ENCODE results near the gene RARRES2. TPM values are rescaled to one million over a fixed set of nuclear protein-coding genes. Genes with fewer than 3 reads are reported as not detected.
A peak's percentile ranks its signal among the peaks of the same experiment; 100 is the strongest.

The RARRES2 gene
- total and polyA plus RNA-seq, 12 donors = 132 to 7,984 (median 3,315) TPM

DNA sequence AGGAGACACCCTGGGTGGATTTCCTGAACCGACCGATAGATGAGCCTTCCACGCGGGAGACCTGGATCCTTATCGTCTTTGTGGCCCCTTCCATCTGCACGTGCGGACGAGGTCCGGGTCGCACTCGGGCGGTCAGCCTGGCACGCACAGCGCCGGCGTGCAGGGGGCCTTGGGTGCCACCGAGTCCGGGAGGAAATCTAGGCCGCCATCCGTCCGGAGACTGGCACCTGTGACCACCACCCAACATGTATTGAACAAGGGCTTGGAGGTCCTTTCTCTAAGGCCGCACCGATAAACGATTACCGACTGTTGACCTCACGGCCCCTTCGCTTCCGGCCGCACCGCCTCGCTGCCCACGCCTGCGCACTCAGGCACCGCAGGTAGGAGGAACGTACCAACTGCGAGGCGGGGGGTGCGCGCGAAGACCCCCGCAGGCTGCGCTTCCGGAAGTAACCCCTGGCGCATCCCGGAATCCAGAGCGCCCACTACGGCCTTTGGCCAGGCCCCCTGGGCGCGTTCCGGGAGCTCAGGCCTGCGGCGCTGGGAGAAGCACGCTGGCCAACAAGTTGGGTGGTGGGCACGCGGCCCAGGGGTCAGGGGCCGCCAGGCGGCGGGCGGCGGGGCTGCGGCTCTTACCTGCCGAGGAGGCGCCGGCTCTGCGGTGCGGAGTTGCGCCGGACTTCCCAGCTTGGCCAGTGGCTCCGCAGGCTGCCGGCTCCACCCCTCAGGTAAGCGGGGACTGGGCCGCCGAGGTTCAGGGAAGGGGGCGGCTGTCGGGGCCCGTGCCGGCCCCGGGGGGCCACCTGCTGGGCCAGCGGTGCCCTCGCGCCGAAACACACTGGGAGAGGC, 18.4 kb downstream of the RARRES2 start, which contains the start of the genes ACTR3C and LRRC61:
Gene ACTR3C, minus strand, starts transcription at position 713 of the 849 bp plus-strand sequence. CDS start 28,249 bp downstream, outside the sequence.
Gene LRRC61, plus strand, starts transcription at position 523 of the 849 bp plus-strand sequence. CDS start 13,507 bp downstream, outside the sequence.
- Histone ChIP-seq H3K9me3 (replicated peaks in 1 of 3) (no peaks in the 10 kb centered on the region), H3K4me3 (peak within 1 kb of the TSS; percentile 16 to 88 (median 46)), H3K27me3 (no peaks in the 10 kb centered on the region), H3K27ac (peak within 1 kb of the TSS; percentile 78 to 97 (median 90)), H3K4me1 (replicated peaks in 1 of 2) (peaks cover 19 to 68% of the 10 kb centered on the region in 2 donors), H3K36me3 (replicated peaks in 1 of 2) (peaks cover 0 to 15% of the 10 kb centered on the region in 2 donors)
- peak in 1 of 2 donors; percentile 24 for TF ChIP-seq POLR2A (IDR thresholded peaks at IDR 0.05)
- TF ChIP-seq, protein P1, sequence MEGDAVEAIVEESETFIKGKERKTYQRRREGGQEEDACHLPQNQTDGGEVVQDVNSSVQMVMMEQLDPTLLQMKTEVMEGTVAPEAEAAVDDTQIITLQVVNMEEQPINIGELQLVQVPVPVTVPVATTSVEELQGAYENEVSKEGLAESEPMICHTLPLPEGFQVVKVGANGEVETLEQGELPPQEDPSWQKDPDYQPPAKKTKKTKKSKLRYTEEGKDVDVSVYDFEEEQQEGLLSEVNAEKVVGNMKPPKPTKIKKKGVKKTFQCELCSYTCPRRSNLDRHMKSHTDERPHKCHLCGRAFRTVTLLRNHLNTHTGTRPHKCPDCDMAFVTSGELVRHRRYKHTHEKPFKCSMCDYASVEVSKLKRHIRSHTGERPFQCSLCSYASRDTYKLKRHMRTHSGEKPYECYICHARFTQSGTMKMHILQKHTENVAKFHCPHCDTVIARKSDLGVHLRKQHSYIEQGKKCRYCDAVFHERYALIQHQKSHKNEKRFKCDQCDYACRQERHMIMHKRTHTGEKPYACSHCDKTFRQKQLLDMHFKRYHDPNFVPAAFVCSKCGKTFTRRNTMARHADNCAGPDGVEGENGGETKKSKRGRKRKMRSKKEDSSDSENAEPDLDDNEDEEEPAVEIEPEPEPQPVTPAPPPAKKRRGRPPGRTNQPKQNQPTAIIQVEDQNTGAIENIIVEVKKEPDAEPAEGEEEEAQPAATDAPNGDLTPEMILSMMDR (IDR thresholded peaks at IDR 0.05) = peak in 3 of 6 experiments; percentile 7 to 29 (median 17)
- intact Hi-C loops (cut with DNase I) = no loop called here
- peak; percentile 55 to 70 (median 64) for DNase-seq
- 7 to 60% (median 11%) methylated on average over 1 to 82 of the region's 82 CpGs for WGBS, 4 donors

GRCh38 chr7:150322114-150322832, 19.2 kb downstream of the RARRES2 start:
- Histone ChIP-seq H3K9me3 (replicated peaks in 1 of 3) (no peaks in the 10 kb centered on the region), H3K27me3 (no peaks in the 10 kb centered on the region), H3K36me3 (replicated peaks in 1 of 2) (peaks cover 0 to 12% of the 10 kb centered on the region in 2 donors), H3K4me1 (replicated peaks in 1 of 2) (peaks cover 19 to 65% of the 10 kb centered on the region in 2 donors), H3K4me3 (peak overlapping the region in 2 of 4 donors; percentile 42 to 88), H3K27ac (peak overlapping the region; percentile 78 to 97 (median 90))
- intact Hi-C loops (cut with DNase I) = no loop called here
- 49 to 58% (median 52%) methylated on average over 4 of the region's 4 CpGs for WGBS, 4 donors
- peak; percentile 73 to 94 (median 84) for DNase-seq
- TF ChIP-seq, protein P1 (IDR thresholded peaks at IDR 0.05) = no peak
- TF ChIP-seq POLR2A (IDR thresholded peaks at IDR 0.05) = peak in 1 of 2 donors; percentile 60

DNA sequence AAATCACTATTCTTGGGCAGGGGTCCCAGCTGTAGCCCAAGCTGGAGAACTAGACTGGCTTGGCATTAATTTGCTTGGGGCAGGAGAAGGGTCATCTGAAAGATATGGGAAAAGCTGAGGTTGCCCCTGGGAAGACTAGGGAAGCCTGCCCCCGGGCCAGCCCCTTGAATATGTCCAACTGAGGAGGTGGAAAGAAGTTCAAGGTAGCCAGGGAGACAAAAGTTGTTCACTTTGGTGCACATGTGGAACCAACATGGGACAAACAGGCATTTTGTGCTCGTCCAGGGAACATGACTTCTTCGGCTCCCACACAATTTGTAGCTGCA, 19.7 kb downstream of the RARRES2 start:
- TF ChIP-seq POLR2A (IDR thresholded peaks at IDR 0.05) = no peak
- TF ChIP-seq, protein P1 (IDR thresholded peaks at IDR 0.05) = no peak
- H3K27me3 ChIP-seq = no peaks in the 10 kb centered on the region
- peak overlapping the region; percentile 6 to 97 (median 90) for H3K27ac ChIP-seq
- 86 to 95% (median 91%) methylated on average over 3 of the region's 3 CpGs for WGBS, 4 donors
- H3K4me3 ChIP-seq = no peak overlapping the region
- peaks cover 0 to 7% of the 10 kb centered on the region in 2 donors for H3K36me3 ChIP-seq (replicated peaks in 1 of 2)
- peaks cover 19 to 60% of the 10 kb centered on the region in 2 donors for H3K4me1 ChIP-seq (replicated peaks in 1 of 2)
- intact Hi-C loops (cut with DNase I) = no loop called here
- DNase-seq = no peak
- H3K9me3 ChIP-seq (replicated peaks in 1 of 3) = no peaks in the 10 kb centered on the region
